Endothelial cell of hepatic sinusoid (primary cell): ENCODE measurements around the gene COL25A1.

Source experiments
- in situ Hi-C: cut with HindIII; loops from 2 replicates; pipeline ENCODE4 v1.10.0; 2017; ENCODE audit warnings: low sequenced_read_pairs

Gene COL25A1

DNA sequence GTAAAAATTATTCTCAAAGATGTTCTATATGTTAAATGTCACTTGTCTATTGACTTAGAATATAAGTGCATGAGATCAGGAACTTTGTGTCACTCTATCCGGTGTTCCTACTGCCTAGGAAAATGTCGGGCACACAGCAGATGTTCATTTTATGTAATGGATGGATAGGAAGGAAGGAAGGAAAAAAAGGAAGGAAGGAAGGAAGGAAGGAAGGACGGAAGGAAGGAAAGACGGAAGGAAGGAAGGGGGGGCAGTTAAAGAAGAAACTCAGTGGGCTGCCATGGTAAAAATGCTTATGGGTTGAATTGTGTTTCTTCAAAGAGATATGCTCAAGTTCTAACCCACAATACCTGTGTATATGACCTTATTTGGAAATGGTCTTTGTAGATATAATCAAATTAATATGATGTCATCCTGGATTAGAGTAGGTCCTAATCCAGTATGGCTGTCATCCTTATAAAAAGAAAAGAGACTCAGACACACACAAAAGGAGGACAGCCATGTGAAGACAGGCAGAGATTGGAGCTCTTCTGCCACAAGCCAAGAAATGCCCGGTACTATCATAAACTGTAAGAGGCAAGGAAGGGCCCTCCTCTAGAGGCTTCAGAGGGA is 86.3 kb downstream of the COL25A1 start:
- in situ Hi-C loops: no loop called here

DNA sequence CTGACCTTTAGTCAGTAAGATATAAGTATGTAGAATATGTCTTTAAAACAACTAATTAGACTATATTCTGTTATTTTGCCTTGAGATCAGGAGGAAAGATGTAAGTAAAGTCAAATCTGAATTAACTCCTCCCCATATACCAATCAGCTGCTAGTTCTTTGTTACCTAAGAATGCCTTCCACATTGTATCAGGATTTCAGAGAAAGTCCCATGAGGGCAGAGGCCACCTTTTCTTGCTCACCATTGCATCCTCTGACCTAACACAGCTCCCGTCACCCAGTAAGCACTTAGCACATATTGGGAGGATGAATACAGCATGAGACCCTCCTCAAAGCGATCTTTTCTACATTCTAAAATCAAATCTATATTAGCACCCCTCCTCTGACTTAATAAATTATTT is 87.0 kb downstream of the COL25A1 start:
- in situ Hi-C loops: no loop called here

DNA sequence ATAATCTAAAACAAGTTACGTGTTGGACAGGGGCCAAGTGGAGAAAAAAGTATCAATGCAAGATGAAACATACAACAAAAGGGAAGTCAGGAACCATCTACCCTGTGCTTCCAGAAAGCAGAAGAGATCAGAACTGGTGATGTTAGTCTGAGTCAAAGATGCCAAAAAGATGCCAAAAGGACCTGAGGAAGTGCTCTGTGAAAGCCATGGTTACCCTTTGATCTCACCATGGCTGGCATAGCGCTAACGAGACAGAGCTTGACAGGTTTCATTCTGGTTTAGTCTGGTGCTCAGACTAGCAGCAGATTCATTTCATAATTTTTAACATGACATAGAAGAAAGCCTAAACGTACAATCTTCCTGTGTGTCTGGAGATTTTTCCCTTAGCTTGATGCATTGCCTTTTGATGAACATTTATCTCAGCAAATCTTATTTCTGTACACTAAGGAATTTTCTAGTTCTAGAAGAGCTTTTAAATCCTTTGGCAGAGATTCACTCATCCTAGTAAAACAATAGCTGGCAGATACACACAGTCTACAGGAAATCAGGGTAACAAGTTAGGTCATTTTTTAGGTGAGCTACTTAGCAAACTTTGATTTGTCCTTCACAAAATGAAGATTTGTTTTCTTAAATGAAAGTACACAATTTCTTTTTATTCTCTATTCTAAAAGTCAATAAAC is 87.7 kb downstream of the COL25A1 start:
- in situ Hi-C loops: no loop called here

DNA sequence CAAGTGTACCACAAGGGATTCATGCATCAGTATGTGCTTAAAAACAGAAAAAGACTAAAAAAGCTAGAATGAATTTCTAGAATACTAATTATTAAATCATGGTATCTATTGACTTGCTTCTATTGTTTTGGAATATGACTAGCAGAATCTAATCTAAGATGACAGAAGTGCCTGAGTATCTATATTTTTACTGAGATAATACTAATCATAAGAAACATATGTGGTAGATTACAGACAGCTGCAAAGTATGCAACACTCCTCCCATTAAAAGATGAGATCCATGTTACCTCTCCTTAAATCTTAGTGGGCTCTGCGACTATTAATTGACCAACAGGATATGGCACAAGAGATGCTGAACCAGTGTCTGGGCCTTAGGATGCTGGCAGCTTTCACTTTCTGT is 89.4 kb downstream of the COL25A1 start:
- in situ Hi-C loops: no loop called here

DNA sequence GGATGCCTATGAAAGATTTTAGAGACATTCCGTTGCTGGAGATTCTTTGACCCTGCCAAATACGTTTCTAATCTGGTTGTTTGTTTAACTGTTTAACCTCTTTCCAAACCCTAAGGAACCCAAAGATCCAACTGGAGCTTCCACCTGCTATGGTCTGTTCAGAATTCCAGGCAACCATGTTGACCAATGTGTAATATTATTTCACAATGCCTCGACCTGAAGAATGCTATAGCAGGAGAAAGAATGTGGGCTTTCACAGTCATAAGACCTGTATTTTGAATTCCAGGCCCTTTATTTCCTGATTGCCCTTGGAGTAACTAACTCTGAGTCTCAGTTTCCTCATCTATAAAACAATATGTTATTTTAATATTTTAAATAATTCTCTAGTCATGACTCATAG is 90.8 kb downstream of the COL25A1 start:
- in situ Hi-C loops: no loop called here

DNA sequence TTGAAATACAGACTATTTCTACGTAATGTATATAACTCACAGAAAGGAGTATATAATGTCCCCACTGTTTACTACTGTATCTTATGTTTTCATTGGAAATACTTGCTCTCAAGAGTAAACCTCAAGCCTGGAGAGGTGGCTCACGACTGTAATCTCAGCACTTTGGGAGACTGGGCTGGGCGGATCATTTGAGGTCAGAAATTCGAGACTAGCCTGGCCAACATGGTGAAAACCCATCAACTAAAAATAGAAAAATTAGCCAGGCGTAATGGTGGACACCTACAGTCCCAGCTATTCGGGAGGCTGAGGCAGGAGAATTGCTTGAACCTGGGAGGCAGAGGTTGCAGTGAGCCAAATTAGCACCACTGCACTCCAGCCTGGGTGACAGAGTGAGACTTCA is 92.8 kb downstream of the COL25A1 start:
- in situ Hi-C loops: no loop called here

DNA sequence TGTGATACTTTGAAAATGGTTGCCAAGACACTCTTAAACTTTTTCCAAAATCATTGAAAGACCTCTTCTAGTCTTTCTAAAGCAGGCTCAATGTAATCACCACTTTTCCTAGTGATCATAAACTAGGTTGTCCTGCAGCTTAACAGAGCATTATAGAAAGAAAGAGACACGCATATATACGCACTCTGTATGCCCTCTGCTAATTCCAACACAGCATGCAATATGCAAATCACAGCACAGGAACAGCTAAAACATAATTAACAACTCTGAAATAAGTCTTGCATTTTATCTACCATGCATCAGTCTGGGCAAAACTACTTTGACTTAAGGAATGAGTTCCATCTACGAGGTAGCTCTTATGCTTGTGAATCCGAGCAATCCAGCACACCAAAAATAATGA is 94.6 kb downstream of the COL25A1 start:
- in situ Hi-C loops: no loop called here

DNA sequence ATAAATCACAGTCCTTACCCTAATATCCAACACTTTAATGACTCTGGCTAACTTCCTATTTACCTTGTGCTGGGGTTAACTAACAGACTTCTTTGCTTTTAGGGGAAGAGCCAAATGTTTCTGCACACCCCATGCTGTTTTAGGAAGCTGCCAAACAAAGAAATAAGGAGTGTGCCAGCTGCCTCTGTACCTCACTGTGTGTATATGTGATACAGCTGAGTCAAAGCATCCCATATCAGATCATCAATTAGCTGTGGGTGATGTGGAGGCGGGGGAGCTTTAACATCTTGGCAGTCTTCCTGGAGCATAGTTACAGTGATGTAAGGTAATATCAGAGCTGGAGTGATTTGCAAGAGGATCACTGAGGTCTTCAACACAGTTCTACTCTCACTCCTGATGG is 95.4 kb downstream of the COL25A1 start:
- in situ Hi-C loops: no loop called here

DNA sequence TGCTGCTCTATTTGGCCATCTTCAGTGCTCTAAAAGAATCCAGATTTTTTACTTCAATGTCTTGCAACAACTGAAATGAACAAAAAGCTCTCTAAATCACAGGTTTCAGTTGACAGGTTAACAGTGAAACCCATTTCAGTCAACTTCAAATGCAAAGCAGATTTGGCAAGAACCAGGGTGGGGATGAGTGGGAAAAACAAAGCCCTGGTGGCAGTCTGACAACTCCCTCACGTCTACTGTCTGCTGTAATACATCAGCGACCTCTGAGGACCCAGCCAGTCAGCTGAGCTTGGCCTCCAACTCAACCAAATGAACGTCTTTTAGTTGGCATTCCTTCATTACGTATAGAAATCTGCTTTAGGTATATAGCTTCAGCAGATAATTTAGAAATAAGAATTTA is 95.8 kb downstream of the COL25A1 start:
- in situ Hi-C loops: no loop called here

DNA sequence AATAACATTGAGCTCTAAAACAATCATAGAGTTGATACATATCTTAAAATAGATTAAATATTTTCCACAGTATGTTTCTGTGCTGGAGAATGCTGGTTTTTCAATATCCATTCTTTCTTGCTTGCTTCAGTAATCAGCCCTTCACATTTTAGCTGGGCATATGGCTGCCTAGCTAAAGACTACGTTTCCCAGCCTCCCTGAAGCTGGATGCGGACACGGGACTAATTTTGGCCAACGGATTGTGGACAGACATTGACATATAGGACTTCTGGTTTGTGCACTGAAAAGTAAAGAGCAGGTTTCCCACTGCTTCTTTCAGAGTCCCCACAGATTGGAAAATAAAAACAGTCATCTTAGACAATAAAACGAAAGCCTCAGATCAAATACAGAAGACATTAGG is 97.3 kb downstream of the COL25A1 start:
- in situ Hi-C loops: no loop called here

DNA sequence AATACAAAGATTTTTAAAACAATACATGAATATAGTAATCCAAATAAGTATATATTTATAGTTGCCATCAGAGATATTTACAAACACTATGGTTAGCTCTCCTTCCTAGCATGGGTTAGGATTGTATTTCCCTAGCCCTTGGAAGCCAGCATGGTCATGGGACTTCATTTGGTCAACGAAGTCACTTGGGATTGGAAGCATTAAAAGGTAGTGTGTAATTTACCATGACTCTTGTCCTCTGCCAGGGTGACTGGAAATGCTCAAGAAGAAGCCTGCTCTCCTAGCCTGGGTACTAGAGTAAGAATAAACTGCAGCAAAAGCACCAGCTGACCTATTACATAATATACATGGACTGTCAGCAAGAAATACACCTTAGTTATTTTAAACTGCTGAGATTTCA is 102.9 kb downstream of the COL25A1 start:
- in situ Hi-C loops: no loop called here

DNA sequence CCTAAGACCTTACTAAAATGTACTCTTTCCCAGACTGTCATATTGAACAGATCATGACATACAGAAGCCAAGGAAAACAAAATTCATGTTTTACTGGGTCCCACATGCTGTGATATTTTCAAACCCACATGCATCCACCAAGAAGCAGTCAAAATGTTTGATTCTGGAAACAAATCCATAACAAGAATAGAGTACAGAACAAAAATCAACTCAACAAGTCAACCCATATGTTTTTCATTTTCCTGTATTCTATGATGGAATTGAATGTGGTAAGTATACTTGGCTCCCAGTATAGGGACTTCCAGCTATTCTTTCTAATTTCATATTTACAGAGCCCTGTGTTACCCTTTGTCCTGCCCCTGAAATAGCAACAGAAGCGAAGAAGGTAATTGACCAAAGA is 106.8 kb downstream of the COL25A1 start:
- in situ Hi-C loops: no loop called here

DNA sequence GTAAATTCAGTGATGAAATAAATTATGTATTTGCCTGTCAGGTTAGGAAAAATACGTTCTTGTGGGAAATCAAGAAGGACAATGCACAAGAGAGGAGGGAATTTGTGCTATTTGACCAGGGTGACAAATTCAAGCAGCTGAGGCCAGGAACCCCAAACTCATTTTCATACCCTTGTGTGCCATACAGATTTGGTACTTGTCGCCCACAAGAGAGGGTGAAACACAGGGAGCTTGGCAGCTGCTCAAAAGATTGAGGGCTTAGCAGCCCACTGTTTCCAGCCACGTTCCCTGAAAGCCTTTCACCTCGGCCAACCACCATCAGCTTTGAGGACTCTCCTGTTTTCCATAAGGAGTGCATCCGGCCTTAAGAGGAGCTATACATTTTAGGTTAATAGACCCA is 111.2 kb downstream of the COL25A1 start:
- in situ Hi-C loops: no loop called here

DNA sequence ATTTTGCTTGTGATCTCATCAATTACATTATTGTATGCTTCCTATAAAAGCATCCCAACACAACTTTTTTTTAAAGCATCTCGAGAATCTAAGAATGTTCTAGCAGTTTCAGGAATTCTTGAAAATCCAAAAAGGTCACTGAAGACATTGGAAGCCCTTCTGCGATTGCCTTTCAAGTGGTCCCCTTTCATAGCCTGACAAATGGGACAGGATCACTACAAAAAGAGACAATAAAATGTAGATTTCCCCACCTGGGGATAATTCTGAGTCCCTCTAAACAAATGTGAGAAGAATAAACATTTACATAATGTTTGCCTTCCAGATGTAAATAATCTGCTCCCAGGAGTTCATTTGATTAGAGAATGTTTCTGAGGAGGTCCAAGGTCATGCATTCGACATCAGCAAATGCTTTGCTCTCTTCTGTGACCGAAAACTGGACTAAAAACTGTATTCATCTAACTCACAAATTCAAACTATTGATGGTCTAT is 116.0 kb downstream of the COL25A1 start:
- in situ Hi-C loops: no loop called here

DNA sequence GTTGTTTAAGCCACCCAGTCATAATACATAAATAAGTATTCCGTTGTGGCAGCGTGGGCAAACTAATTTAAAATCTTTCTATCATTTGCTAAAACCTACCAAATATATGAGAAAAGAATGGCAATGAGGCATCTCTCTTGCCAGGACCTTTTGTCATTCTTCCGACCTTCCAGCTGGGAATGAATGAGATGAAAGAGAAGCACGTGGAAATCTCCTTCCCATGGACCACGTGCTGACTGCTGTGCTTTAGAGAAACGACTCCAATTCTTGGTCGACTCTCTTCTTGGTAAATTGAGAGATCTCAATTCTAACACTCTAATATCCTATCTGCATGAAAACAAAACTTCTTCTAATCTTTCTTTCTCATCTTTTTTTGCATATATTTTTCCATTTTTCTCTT is 116.5 kb downstream of the COL25A1 start:
- in situ Hi-C loops: no loop called here

DNA sequence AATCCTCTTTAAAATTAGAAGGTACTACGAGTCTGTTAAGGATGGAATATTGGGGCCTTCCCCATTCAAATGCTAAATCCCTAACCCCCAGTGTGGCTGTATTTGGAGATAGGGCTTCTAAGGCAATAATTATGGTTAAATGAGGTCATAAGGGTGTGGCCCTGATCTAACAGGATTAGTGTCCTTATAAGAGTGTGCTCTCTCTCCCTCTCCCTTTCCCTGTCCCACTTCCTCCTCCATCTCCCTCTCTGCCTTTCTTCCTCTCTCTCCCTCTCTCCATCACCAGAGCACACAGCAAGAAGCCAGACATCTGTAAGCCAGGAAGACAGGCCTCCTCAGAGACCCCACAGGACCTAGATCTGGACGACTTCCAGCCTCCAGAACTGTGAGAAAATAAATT is 116.9 kb downstream of the COL25A1 start:
- in situ Hi-C loops: no loop called here

DNA sequence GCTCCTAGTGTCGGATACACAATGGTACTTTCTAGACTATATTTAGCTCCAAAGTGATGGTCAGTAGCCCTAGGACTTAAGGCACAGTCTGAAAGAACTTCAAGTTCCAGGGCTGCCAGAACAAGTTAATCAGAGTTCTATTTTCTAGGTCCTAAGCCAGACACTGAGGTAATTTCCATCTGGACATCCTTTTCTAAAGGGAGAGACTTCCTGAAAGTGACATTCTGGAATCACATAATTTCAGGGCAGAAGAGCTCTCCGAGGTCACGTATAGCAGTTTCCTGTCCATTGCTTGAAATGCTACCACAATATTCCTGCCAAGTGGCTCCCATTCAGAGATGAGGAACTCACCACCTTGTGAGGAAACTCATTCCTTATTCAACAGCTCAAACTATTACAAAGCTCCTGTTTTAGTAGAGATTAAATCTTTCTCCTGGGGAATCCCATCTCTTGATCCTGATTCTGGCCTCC is 117.9 kb downstream of the COL25A1 start:
- in situ Hi-C loops: no loop called here

DNA sequence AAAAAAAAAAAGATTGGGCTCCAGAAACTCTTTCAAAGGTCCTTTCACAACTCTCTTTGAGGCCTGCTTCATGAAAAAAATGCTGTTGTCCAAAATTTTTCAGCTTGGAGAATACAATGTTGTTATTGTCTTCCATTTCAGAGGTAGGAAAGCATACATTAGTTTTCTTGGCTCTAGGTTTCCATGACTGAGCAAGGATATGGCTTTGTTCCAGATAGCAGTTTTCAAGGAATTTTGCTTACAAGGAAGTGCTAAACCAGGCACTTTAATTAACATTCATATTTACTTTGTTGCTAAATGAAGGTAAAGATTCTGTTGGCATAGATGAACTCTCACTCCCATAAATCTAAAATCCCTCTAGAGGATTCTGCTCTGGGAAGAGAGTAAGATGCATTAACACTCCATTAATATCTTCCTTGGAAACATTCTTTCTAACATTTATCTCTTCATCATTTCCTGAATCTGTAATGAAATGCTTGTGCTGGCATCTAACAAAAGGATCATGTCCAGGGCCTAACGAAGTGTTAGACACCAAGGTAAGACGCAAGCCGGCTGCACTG is 118.4 kb downstream of the COL25A1 start:
- in situ Hi-C loops: no loop called here

DNA sequence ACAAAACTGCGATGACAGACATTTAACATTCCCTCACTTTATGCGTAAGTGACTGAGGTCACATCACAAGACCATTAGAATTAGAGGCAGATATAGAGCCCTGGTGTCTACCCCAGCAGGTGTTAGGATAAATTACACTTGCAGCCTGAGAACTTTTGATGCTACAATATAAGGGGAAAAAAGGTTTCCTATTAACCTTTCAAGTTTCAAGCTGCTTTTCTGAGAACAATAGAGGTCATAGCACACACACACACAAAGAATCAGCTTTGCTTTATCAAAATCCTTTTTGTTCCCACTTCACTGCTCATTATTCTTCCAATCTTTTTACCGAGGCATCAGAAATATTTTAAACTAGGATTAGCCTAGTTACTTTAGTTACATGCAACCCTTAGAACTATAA is 119.8 kb downstream of the COL25A1 start:
- in situ Hi-C loops: no loop called here

DNA sequence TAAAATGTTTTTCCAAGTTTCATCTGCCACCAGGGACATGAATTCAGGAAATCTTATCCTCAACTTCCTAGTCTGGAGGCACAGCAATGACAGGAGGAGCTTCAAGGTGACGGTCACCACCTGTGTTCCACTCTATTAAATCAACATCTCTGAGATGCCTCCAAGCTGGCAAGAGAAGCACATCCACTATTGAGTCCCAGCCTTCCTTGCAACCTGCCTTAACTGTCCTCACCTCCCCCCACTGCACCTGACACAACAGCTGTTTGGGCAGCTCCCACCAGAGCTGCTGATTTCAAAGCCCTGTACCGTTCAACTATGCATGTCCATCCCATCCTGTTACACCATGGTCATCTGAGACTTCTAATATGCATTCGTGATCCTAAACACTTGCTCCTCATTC is 123.4 kb downstream of the COL25A1 start:
- in situ Hi-C loops: no loop called here

DNA sequence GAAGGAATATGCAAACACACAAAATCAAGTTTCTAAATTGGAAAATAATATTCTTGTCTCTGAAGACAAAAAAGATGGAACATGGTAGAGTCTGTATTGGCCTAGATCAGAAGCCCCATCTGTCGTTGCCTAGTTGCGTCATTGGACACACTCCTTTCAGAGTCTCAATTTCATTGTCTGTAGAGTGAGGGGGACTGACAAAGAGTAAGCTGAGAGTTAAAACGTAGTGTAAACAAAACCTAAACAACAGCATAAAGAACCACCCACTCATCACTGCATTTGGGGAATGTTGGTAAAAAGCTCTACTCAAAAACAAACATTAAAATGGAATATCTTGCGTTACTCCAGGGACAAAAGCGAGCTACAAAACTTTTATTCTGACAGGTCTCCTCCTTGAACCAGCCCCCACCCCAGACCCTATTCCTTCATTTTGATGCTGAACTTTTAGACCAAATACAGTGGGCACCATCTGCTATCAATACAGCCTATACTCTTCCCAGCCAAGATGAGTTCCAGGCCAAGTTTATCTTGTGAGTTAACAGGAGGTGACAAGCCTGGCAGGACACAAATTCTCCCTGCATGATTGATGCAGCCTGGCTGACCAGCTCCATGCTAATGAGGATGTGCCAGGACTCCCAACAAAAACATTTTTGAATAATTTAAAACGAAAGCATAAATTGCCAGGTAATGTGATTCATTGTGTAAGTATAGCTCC is 125.2 kb downstream of the COL25A1 start:
- in situ Hi-C loops: no loop called here
